A673 (cell line): ENCODE results near the gene TBC1D19.

Experiments
- EZH2 ChIP-seq: fragments of 200-600 bp; sonication (generic); IDR thresholded peaks from 2 replicates; pipeline ENCODE4 v1.6.1; 2017; ENCODE audit warnings: borderline replicate concordance, low read depth, mild to moderate bottlenecking, mixed read lengths, antibody characterized with exemption, low read length; ENCODE audit not compliant: poor library complexity, severe bottlenecking
- TF ChIP-seq, protein P1 (sequence below): fragments of 300-800, 200-600 bp; sonication (generic); conservative IDR thresholded peaks from 2 replicates; pipeline ENCODE4 v1.5.1; 2017; ENCODE audit warnings: low read depth, mild to moderate bottlenecking, antibody characterized with exemption, low read length, moderate library complexity, mixed read lengths

GRCh38 chr4:26701786-26702227 is 117.9 kb downstream of the TBC1D19 start:
- TF ChIP-seq, protein P1, sequence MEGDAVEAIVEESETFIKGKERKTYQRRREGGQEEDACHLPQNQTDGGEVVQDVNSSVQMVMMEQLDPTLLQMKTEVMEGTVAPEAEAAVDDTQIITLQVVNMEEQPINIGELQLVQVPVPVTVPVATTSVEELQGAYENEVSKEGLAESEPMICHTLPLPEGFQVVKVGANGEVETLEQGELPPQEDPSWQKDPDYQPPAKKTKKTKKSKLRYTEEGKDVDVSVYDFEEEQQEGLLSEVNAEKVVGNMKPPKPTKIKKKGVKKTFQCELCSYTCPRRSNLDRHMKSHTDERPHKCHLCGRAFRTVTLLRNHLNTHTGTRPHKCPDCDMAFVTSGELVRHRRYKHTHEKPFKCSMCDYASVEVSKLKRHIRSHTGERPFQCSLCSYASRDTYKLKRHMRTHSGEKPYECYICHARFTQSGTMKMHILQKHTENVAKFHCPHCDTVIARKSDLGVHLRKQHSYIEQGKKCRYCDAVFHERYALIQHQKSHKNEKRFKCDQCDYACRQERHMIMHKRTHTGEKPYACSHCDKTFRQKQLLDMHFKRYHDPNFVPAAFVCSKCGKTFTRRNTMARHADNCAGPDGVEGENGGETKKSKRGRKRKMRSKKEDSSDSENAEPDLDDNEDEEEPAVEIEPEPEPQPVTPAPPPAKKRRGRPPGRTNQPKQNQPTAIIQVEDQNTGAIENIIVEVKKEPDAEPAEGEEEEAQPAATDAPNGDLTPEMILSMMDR: no peak
- no peak for TF ChIP-seq EZH2
